Measurements from ENCODE around the gene UBE2H.

DNA sequence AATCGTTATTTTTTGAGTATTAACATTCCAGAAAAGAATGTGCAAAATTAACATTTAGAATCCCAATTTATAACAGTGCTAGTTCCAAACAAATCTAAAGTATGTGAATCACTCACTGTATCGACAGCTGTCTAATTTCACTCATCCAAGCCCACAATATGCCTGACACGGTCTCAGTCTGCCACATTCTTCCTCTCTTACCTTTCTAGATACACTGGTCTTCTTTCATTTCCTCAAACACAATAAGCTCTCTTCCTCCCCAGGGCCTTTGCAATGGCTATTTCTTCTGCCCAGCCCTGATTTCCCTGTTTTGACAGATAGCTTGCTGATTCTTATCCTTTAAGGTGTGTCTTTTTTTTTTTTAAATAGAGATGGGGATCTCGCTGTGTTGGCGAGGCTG, 48.8 kb downstream of the UBE2H start:
- TF ChIP-seq, protein P1, sequence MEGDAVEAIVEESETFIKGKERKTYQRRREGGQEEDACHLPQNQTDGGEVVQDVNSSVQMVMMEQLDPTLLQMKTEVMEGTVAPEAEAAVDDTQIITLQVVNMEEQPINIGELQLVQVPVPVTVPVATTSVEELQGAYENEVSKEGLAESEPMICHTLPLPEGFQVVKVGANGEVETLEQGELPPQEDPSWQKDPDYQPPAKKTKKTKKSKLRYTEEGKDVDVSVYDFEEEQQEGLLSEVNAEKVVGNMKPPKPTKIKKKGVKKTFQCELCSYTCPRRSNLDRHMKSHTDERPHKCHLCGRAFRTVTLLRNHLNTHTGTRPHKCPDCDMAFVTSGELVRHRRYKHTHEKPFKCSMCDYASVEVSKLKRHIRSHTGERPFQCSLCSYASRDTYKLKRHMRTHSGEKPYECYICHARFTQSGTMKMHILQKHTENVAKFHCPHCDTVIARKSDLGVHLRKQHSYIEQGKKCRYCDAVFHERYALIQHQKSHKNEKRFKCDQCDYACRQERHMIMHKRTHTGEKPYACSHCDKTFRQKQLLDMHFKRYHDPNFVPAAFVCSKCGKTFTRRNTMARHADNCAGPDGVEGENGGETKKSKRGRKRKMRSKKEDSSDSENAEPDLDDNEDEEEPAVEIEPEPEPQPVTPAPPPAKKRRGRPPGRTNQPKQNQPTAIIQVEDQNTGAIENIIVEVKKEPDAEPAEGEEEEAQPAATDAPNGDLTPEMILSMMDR (conservative IDR thresholded peaks at IDR 0.05; ENCODE audit: low read depth, low read length): no peak
- no peak for TF ChIP-seq EZH2 (IDR thresholded peaks at IDR 0.05; ENCODE audit: borderline replicate concordance, low read depth, low read length, poor library complexity, severe bottlenecking)

Measured in A673 (cell line).